ENCODE measurements around the gene DAND5. TPM values are rescaled to one million over a fixed set of nuclear protein-coding genes. Genes with fewer than 3 reads are reported as not detected.

DAND5 gene
- total RNA-seq, 1 experiment from 2014 or later, result not detected

DNA sequence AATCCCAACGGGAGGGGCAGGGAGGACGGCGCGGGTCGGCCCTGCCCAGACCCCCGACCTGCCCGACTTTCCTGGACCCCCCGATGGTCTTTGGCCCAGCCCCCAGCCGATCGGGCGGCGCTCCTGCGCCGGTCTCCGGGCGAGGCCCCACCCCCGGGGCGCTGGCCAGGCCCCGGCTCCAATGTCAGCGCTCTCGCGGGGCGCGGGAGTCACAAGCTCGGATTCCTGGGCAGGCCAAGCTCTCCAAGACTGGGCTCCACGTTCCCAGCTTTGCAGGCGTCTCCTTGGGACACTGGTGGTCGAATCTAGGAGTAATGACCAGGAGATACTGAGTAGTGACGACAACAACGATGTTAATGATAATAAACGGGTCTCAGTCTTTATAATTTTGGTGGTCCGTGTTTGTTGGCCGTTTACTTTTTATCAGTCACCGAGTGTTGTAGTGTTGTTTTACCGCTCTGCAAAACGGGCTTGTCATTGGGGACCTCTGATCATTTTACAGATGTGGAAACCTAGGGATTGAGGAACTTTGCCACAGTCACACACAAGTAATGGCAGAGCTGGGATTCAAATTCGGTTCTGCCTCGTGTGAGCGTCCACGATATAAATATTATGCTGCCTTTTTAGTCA, 23.2 kb upstream of the DAND5 start:
- TF ChIP-seq, protein P1, sequence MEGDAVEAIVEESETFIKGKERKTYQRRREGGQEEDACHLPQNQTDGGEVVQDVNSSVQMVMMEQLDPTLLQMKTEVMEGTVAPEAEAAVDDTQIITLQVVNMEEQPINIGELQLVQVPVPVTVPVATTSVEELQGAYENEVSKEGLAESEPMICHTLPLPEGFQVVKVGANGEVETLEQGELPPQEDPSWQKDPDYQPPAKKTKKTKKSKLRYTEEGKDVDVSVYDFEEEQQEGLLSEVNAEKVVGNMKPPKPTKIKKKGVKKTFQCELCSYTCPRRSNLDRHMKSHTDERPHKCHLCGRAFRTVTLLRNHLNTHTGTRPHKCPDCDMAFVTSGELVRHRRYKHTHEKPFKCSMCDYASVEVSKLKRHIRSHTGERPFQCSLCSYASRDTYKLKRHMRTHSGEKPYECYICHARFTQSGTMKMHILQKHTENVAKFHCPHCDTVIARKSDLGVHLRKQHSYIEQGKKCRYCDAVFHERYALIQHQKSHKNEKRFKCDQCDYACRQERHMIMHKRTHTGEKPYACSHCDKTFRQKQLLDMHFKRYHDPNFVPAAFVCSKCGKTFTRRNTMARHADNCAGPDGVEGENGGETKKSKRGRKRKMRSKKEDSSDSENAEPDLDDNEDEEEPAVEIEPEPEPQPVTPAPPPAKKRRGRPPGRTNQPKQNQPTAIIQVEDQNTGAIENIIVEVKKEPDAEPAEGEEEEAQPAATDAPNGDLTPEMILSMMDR (IDR thresholded peaks at IDR 0.05; ENCODE audit: unreplicated experiment), result no peak
- H3K9me3 Mint-ChIP-seq (ENCODE audit: unreplicated experiment), result no peaks in the 10 kb centered on the region
- peaks cover 13% of the 10 kb centered on the region for H3K4me1 Mint-ChIP-seq (ENCODE audit: insufficient read depth, unreplicated experiment)
- ChIA-PET POLR2A (interaction anchor here (0.6 to 1.8 kb wide), 12 partner anchors 8 to 901 kb away, joined by 3 to 51 read pairs (median 4); partner anchors contain the start of genes FARSA, GADD45GIP1, GCDH and IER2), CTCF (interaction anchor here (0.6 to 0.9 kb wide), 2 partner anchors 19 to 1506 kb away, joined by 3 to 8 read pairs; no protein-coding TSS in a partner anchor)
- peak; percentile 80 for DNase-seq (ENCODE audit: unreplicated experiment)
- intact Hi-C loops (cut with micrococcal nuclease), result no loop called here
- H3K4me3 Mint-ChIP-seq (ENCODE audit: unreplicated experiment), result peak overlapping the region; percentile 84
- peaks cover 88% of the 10 kb centered on the region for H3K36me3 Mint-ChIP-seq (ENCODE audit: insufficient read depth, unreplicated experiment)
- no peaks in the 10 kb centered on the region for H3K27me3 Mint-ChIP-seq (ENCODE audit: insufficient read depth, unreplicated experiment)
- peak overlapping the region; percentile 94 for H3K27ac Mint-ChIP-seq (ENCODE audit: low read depth, unreplicated experiment)
- BruUV-seq (replicated peaks), result no TSS peak

DNA sequence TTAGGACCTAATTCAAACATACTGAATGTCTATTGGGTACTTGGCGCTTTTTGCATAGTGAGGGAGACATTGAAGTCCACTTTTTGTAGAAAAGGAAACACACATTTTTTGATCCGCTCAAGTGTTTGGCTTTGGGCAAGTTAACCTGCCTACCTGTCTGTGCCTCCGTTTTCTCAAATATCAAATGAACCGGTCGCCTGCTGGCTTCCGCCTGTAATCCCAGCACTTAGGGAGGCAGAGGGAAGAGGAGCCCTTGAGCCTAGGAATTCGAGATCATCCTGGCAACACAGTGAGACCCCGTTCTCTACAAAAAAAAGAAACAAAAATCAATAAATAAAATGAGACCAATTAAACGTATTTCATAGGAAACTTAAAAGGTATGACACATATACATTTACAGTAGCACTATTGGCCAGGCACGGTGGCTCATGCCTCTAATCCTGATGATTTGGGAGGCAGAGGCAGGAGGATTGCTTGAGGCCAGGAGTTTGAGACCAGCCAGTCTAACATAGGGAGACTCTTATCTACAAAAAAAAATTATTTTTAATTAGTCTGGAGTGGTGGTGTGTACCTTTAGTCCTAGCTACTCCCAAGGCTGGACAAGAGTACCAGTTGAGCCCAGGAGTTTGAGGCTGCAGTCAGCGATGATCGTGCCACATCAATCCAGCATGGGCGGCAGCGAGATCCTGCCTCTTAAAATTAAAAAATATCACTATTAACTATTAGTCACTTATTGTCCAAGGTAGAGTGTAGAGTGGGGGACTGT, 22.5 kb upstream of the DAND5 start:
- H3K27ac Mint-ChIP-seq (ENCODE audit: low read depth, unreplicated experiment), result peak overlapping the region; percentile 94
- BruUV-seq (replicated peaks), result TSS peak; percentile 29
- H3K36me3 Mint-ChIP-seq (ENCODE audit: insufficient read depth, unreplicated experiment), result peaks cover 88% of the 10 kb centered on the region
- TF ChIP-seq, protein P1 (IDR thresholded peaks at IDR 0.05; ENCODE audit: unreplicated experiment), result no peak
- ChIA-PET CTCF (interaction anchor here (0.9 to 1.4 kb wide), 2 partner anchors 18 to 19 kb away, joined by 8 read pairs; no protein-coding TSS in a partner anchor), POLR2A (interaction anchor here (0.6 to 1.8 kb wide), 14 partner anchors 8 to 900 kb away, joined by 3 to 51 read pairs (median 4); partner anchors contain the start of genes FARSA, GADD45GIP1, GCDH and IER2)
- H3K4me1 Mint-ChIP-seq (ENCODE audit: insufficient read depth, unreplicated experiment), result peaks cover 13% of the 10 kb centered on the region
- H3K9me3 Mint-ChIP-seq (ENCODE audit: unreplicated experiment), result no peaks in the 10 kb centered on the region
- no peaks in the 10 kb centered on the region for H3K27me3 Mint-ChIP-seq (ENCODE audit: insufficient read depth, unreplicated experiment)
- H3K4me3 Mint-ChIP-seq (ENCODE audit: unreplicated experiment), result peak overlapping the region; percentile 84
- DNase-seq (ENCODE audit: unreplicated experiment), result no peak
- intact Hi-C loops (cut with micrococcal nuclease), result no loop called here

DNA sequence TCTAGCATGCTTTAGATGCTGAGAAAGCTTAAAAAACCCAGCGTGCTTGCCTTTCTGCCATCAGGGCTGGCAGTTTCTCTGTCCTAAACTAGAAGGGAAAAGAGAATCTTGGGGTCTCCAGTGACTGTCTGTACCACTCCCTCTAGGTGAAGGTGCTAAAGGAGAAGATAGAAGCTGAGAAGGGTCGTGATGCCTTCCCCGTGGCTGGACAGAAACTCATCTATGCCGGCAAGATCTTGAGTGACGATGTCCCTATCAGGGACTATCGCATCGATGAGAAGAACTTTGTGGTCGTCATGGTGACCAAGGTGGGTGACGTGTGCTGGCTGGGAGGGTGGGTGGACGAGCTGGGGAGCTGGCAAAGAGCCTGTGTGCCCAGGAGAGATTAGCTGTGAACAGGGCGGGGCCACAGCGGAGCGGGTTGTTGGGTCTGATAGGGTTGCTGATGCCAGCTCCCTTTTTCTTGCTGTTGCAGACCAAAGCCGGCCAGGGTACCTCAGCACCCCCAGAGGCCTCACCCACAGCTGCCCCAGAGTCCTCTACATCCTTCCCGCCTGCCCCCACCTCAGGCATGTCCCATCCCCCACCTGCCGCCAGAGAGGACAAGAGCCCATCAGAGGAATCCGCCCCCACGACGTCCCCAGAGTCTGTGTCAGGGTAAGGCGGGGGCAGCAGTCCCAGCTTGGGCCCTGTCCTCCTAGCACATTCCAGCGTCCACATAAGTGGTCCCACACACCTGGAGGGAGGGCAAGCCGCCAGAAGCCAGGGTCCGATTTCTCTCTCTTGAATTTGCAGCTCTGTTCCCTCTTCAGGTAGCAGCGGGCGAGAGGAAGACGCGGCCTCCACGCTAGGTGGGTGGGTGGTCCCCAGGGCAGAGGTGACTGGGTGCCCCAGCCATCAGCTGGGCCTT, 21.4 kb upstream of the DAND5 start:
- H3K4me1 Mint-ChIP-seq (ENCODE audit: insufficient read depth, unreplicated experiment), result peaks cover 13% of the 10 kb centered on the region
- intact Hi-C loops (cut with micrococcal nuclease), result no loop called here
- no peaks in the 10 kb centered on the region for H3K9me3 Mint-ChIP-seq (ENCODE audit: unreplicated experiment)
- POLR2A ChIA-PET, result interaction anchor here (1.0 to 1.4 kb wide), 2 partner anchors 8 to 11 kb away, joined by 3 to 5 read pairs; partner anchors contain the start of gene GADD45GIP1
- no TSS peak for BruUV-seq (replicated peaks)
- TF ChIP-seq, protein P1 (IDR thresholded peaks at IDR 0.05; ENCODE audit: unreplicated experiment), result no peak
- no peak for DNase-seq (ENCODE audit: unreplicated experiment)
- peaks cover 88% of the 10 kb centered on the region for H3K36me3 Mint-ChIP-seq (ENCODE audit: insufficient read depth, unreplicated experiment)
- H3K27ac Mint-ChIP-seq (ENCODE audit: low read depth, unreplicated experiment), result no peak overlapping the region
- CTCF ChIA-PET, result interaction anchor here (0.6 to 1.4 kb wide), 3 partner anchors 17 to 801 kb away, joined by 3 to 8 read pairs (median 3); no protein-coding TSS in a partner anchor
- peak overlapping the region; percentile 84 for H3K4me3 Mint-ChIP-seq (ENCODE audit: unreplicated experiment)
- no peaks in the 10 kb centered on the region for H3K27me3 Mint-ChIP-seq (ENCODE audit: insufficient read depth, unreplicated experiment)

All from MCF 10A (cell line).